Measurements from ENCODE around the gene C2orf81.

C2orf81 gene

GRCh38 chr2:74407682-74408081, 13.7 kb downstream of the C2orf81 start:
- Histone ChIP-seq H3K36me3 (ENCODE audit: insufficient read depth, low read length) (no peaks in the 10 kb centered on the region), H3K9me3 (ENCODE audit: low read length) (no peaks in the 10 kb centered on the region), H2AFZ (ENCODE audit: low read depth, low read length) (no peak overlapping the region), H3K4me3 (ENCODE audit: low read length) (no peak overlapping the region), H3K4me1 (ENCODE audit: insufficient read depth, low read length) (no peaks in the 10 kb centered on the region), H3K27me3 (ENCODE audit: insufficient read depth, low read length) (peaks cover 5% of the 10 kb centered on the region)

- Histone ChIP-seq H3K27me3 (ENCODE audit: insufficient read depth, low read length) (peaks cover 2% of the 10 kb centered on the region), H3K36me3 (ENCODE audit: insufficient read depth, low read length) (no peaks in the 10 kb centered on the region), H3K9me3 (ENCODE audit: low read length) (no peaks in the 10 kb centered on the region), H3K4me1 (ENCODE audit: insufficient read depth, low read length) (no peaks in the 10 kb centered on the region), H2AFZ (ENCODE audit: low read depth, low read length) (no peak overlapping the region), H3K4me3 (ENCODE audit: low read length) (no peak overlapping the region)
Measured at GRCh38 chr2:74406035-74406434, 15.4 kb downstream of the C2orf81 start.

GRCh38 chr2:74401891-74402290, 19.5 kb downstream of the C2orf81 start:
- Histone ChIP-seq H3K27me3 (ENCODE audit: insufficient read depth, low read length) (peaks cover 1% of the 10 kb centered on the region), H3K36me3 (ENCODE audit: insufficient read depth, low read length) (no peaks in the 10 kb centered on the region), H2AFZ (ENCODE audit: low read depth, low read length) (no peak overlapping the region), H3K4me1 (ENCODE audit: insufficient read depth, low read length) (no peaks in the 10 kb centered on the region), H3K9me3 (ENCODE audit: low read length) (no peaks in the 10 kb centered on the region), H3K4me3 (ENCODE audit: low read length) (no peak overlapping the region)

GRCh38 chr2:74399785-74400184, 21.6 kb downstream of the C2orf81 start:
- no peak overlapping the region for H2AFZ ChIP-seq (ENCODE audit: low read depth, low read length)
- H3K9me3 ChIP-seq (ENCODE audit: low read length), result no peaks in the 10 kb centered on the region
- no peaks in the 10 kb centered on the region for H3K36me3 ChIP-seq (ENCODE audit: insufficient read depth, low read length)
- no peaks in the 10 kb centered on the region for H3K27me3 ChIP-seq (ENCODE audit: insufficient read depth, low read length)
- H3K4me1 ChIP-seq (ENCODE audit: insufficient read depth, low read length), result no peaks in the 10 kb centered on the region
- no peak overlapping the region for H3K4me3 ChIP-seq (ENCODE audit: low read length)

- H3K36me3 ChIP-seq (ENCODE audit: insufficient read depth, low read length), result no peaks in the 10 kb centered on the region
- H2AFZ ChIP-seq (ENCODE audit: low read depth, low read length), result no peak overlapping the region
- H3K4me1 ChIP-seq (ENCODE audit: insufficient read depth, low read length), result no peaks in the 10 kb centered on the region
- no peaks in the 10 kb centered on the region for H3K27me3 ChIP-seq (ENCODE audit: insufficient read depth, low read length)
- H3K9me3 ChIP-seq (ENCODE audit: low read length), result no peaks in the 10 kb centered on the region
- H3K4me3 ChIP-seq (ENCODE audit: low read length), result no peak overlapping the region
Measured at GRCh38 chr2:74396149-74396548, 25.3 kb downstream of the C2orf81 start.

GRCh38 chr2:74393525-74393924, 27.9 kb downstream of the C2orf81 start:
- H2AFZ ChIP-seq (ENCODE audit: low read depth, low read length), result no peak overlapping the region
- no peaks in the 10 kb centered on the region for H3K27me3 ChIP-seq (ENCODE audit: insufficient read depth, low read length)
- peaks cover 12% of the 10 kb centered on the region for H3K4me1 ChIP-seq (ENCODE audit: insufficient read depth, low read length)
- H3K4me3 ChIP-seq (ENCODE audit: low read length), result no peak overlapping the region
- H3K36me3 ChIP-seq (ENCODE audit: insufficient read depth, low read length), result no peaks in the 10 kb centered on the region
- H3K9me3 ChIP-seq (ENCODE audit: low read length), result no peaks in the 10 kb centered on the region

GRCh38 chr2:74392449-74392743, 29.0 kb downstream of the C2orf81 start:
- Histone ChIP-seq H3K9me3 (ENCODE audit: low read length) (no peaks in the 10 kb centered on the region), H3K36me3 (ENCODE audit: insufficient read depth, low read length) (no peaks in the 10 kb centered on the region), H3K4me1 (ENCODE audit: insufficient read depth, low read length) (peaks cover 12% of the 10 kb centered on the region), H3K4me3 (ENCODE audit: low read length) (no peak overlapping the region), H2AFZ (ENCODE audit: low read depth, low read length) (peak overlapping the region; percentile 68), H3K27me3 (ENCODE audit: insufficient read depth, low read length) (no peaks in the 10 kb centered on the region)

GRCh38 chr2:74391580-74392448, 29.6 kb downstream of the C2orf81 start:
- H3K4me3 ChIP-seq (ENCODE audit: low read length), result peak overlapping the region; percentile 83
- no peaks in the 10 kb centered on the region for H3K9me3 ChIP-seq (ENCODE audit: low read length)
- H3K27me3 ChIP-seq (ENCODE audit: insufficient read depth, low read length), result no peaks in the 10 kb centered on the region
- peak overlapping the region; percentile 68 for H2AFZ ChIP-seq (ENCODE audit: low read depth, low read length)
- H3K36me3 ChIP-seq (ENCODE audit: insufficient read depth, low read length), result no peaks in the 10 kb centered on the region
- peaks cover 12% of the 10 kb centered on the region for H3K4me1 ChIP-seq (ENCODE audit: insufficient read depth, low read length)

- H3K36me3 ChIP-seq (ENCODE audit: insufficient read depth, low read length), result no peaks in the 10 kb centered on the region
- no peaks in the 10 kb centered on the region for H3K27me3 ChIP-seq (ENCODE audit: insufficient read depth, low read length)
- peak overlapping the region; percentile 68 for H2AFZ ChIP-seq (ENCODE audit: low read depth, low read length)
- H3K9me3 ChIP-seq (ENCODE audit: low read length), result no peaks in the 10 kb centered on the region
- H3K4me1 ChIP-seq (ENCODE audit: insufficient read depth, low read length), result peaks cover 12% of the 10 kb centered on the region
- H3K4me3 ChIP-seq (ENCODE audit: low read length), result peak overlapping the region; percentile 83
Measured at GRCh38 chr2:74391209-74391579, 30.2 kb downstream of the C2orf81 start.

- Histone ChIP-seq H3K4me3 (ENCODE audit: low read length) (peak overlapping the region; percentile 83), H2AFZ (ENCODE audit: low read depth, low read length) (no peak overlapping the region), H3K9me3 (ENCODE audit: low read length) (no peaks in the 10 kb centered on the region), H3K4me1 (ENCODE audit: insufficient read depth, low read length) (peaks cover 17% of the 10 kb centered on the region), H3K27me3 (ENCODE audit: insufficient read depth, low read length) (no peaks in the 10 kb centered on the region), H3K36me3 (ENCODE audit: insufficient read depth, low read length) (no peaks in the 10 kb centered on the region)
Measured at GRCh38 chr2:74390606-74391005, 30.8 kb downstream of the C2orf81 start.

- H3K27me3 ChIP-seq (ENCODE audit: insufficient read depth, low read length), result no peaks in the 10 kb centered on the region
- H3K4me1 ChIP-seq (ENCODE audit: insufficient read depth, low read length), result peaks cover 28% of the 10 kb centered on the region
- peaks cover 5% of the 10 kb centered on the region for H3K36me3 ChIP-seq (ENCODE audit: insufficient read depth, low read length)
- H3K4me3 ChIP-seq (ENCODE audit: low read length), result no peak overlapping the region
- H2AFZ ChIP-seq (ENCODE audit: low read depth, low read length), result no peak overlapping the region
- no peaks in the 10 kb centered on the region for H3K9me3 ChIP-seq (ENCODE audit: low read length)
Measured at GRCh38 chr2:74387346-74387745, 34.1 kb downstream of the C2orf81 start.

GRCh38 chr2:74385396-74385795, 36.0 kb downstream of the C2orf81 start:
- Histone ChIP-seq H3K4me3 (ENCODE audit: low read length) (no peak overlapping the region), H3K4me1 (ENCODE audit: insufficient read depth, low read length) (peaks cover 26% of the 10 kb centered on the region), H3K9me3 (ENCODE audit: low read length) (no peaks in the 10 kb centered on the region), H3K36me3 (ENCODE audit: insufficient read depth, low read length) (peaks cover 5% of the 10 kb centered on the region), H3K27me3 (ENCODE audit: insufficient read depth, low read length) (no peaks in the 10 kb centered on the region), H2AFZ (ENCODE audit: low read depth, low read length) (no peak overlapping the region)

- Histone ChIP-seq H3K4me3 (ENCODE audit: low read length) (no peak overlapping the region), H3K9me3 (ENCODE audit: low read length) (no peaks in the 10 kb centered on the region)
Measured at GRCh38 chr2:74384051-74384450, 37.4 kb downstream of the C2orf81 start.

GRCh38 chr2:74383254-74383653, 38.2 kb downstream of the C2orf81 start:
- H3K4me1 ChIP-seq (ENCODE audit: insufficient read depth, low read length), result peaks cover 29% of the 10 kb centered on the region
- no peak overlapping the region for H2AFZ ChIP-seq (ENCODE audit: low read depth, low read length)
- H3K9me3 ChIP-seq (ENCODE audit: low read length), result no peaks in the 10 kb centered on the region
- H3K4me3 ChIP-seq (ENCODE audit: low read length), result no peak overlapping the region
- peaks cover 5% of the 10 kb centered on the region for H3K36me3 ChIP-seq (ENCODE audit: insufficient read depth, low read length)
- no peaks in the 10 kb centered on the region for H3K27me3 ChIP-seq (ENCODE audit: insufficient read depth, low read length)

More at GRCh38 chr2:74384051-74384450, 37.4 kb downstream of the C2orf81 start:
- H3K27me3 ChIP-seq (ENCODE audit: insufficient read depth, low read length), result no peaks in the 10 kb centered on the region
- H2AFZ ChIP-seq (ENCODE audit: low read depth, low read length), result no peak overlapping the region
- peaks cover 5% of the 10 kb centered on the region for H3K36me3 ChIP-seq (ENCODE audit: insufficient read depth, low read length)
- H3K4me1 ChIP-seq (ENCODE audit: insufficient read depth, low read length), result peaks cover 29% of the 10 kb centered on the region
